ENCODE data around the gene AVPI1. TPM values are rescaled to one million over a fixed set of nuclear protein-coding genes. Genes with fewer than 3 reads are reported as not detected.
A peak's percentile ranks its signal among the peaks of the same experiment; 100 is the strongest.

The AVPI1 gene
- total and polyA plus RNA-seq, 10 of the 15 experiments (the other 5 are each of a cell fraction or from before 2014, with no cell fraction given), result 0.08 to 1.4 (median 0.84) TPM

DNA sequence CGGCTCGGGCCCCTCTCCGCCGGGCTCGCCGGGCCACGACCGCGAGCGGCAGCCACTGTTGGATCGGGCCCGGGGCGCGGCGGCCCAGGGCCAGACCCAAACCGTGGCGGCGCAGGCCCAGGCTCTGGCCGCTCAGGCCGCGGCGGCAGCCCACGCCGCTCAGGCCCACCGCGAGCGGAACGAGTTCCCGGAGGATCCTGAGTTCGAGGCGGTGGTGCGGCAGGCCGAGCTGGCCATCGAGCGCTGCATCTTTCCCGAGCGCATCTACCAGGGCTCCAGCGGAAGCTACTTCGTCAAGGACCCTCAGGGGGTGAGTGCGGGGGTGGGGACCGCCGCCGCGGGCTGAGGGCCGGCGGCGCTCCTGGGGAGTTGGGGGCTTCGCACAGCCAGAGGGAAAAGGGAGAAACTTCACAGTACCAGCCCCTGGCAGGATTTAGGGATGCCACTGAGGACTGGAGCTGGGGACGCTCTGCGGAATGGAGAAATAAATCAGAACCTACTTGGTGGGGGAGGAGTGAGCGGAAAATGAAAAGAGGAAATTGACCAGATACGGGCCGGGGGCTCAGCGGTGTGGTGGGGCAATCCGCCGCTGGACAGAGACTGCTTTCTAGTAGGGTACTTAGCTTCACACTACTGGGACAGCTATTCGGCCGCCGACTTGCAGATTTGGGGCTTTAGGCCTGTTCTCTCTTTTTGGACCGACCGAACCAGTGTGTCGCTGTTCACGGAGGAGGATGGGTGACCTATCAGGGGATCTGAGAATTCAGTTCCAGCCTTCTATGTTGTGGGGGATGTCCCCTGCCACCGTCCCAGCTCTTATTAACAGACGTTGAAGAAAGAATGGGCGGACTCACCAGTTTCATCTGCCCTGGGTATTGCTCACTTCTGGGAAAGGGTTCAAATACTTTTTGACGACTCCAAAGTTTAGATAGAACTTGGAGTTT is 45.9 kb downstream of the AVPI1 start (continued):
- TF ChIP-seq RAD21 (IDR thresholded peaks at IDR 0.05; ENCODE audit: insufficient read depth, low read depth, low read length), result no peak
- no peak for TF ChIP-seq SPI1 (IDR thresholded peaks at IDR 0.05; ENCODE audit: borderline replicate concordance, insufficient read depth, low read depth, low read length)
- TF ChIP-seq ELK1 (IDR thresholded peaks at IDR 0.05; ENCODE audit: low read depth, low read length), result no peak
- TF ChIP-seq BCLAF1 (IDR thresholded peaks at IDR 0.05), result peak; percentile 58; the same call in 1 of the 2 replicates
- TF ChIP-seq ZNF207 (IDR thresholded peaks at IDR 0.05; ENCODE audit: borderline replicate concordance), result no peak
- TF ChIP-seq SMARCA5 (IDR thresholded peaks at IDR 0.05), result peak; percentile 84
- TF ChIP-seq RELA (IDR thresholded peaks at IDR 0.05; ENCODE audit: borderline replicate concordance, partially characterized antibody), result peak; percentile 4
- no peak for TF ChIP-seq YY1 (IDR thresholded peaks at IDR 0.05; ENCODE audit: low read depth, low read length)
- TF ChIP-seq ZNF687 (IDR thresholded peaks at IDR 0.05), result 0 out of 2 replicates have a peak, but pooled peaks have one; percentile 20
- peak; percentile 82 for TF ChIP-seq IKZF1 (conservative IDR thresholded peaks at IDR 0.05)
- TF ChIP-seq ZNF217 (IDR thresholded peaks at IDR 0.05), result peak; percentile 59; the same call in 1 of the 2 replicates
- TF ChIP-seq, protein P1, sequence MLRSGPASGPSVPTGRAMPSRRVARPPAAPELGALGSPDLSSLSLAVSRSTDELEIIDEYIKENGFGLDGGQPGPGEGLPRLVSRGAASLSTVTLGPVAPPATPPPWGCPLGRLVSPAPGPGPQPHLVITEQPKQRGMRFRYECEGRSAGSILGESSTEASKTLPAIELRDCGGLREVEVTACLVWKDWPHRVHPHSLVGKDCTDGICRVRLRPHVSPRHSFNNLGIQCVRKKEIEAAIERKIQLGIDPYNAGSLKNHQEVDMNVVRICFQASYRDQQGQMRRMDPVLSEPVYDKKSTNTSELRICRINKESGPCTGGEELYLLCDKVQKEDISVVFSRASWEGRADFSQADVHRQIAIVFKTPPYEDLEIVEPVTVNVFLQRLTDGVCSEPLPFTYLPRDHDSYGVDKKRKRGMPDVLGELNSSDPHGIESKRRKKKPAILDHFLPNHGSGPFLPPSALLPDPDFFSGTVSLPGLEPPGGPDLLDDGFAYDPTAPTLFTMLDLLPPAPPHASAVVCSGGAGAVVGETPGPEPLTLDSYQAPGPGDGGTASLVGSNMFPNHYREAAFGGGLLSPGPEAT (IDR thresholded peaks at IDR 0.05; ENCODE audit: low read depth), result no peak
- peak; percentile 33; the same call in 1 of the 2 replicates for TF ChIP-seq REST (IDR thresholded peaks at IDR 0.05; ENCODE audit: low read depth, low read length)
- peak; percentile 55 for TF ChIP-seq DPF2 (IDR thresholded peaks at IDR 0.05)
